Measurements from ENCODE around the gene CDK14.

GRCh38 chr7:90773269-90773668, 177.1 kb downstream of the CDK14 start:
- no peak for TF ChIP-seq CTCF (IDR thresholded peaks at IDR 0.05; ENCODE audit: low read depth, low read length)
- TF ChIP-seq EZH2phosphoT487 (IDR thresholded peaks at IDR 0.05; ENCODE audit: low read depth): no peak

Data from OCI-LY3 (cell line).